ENCODE data around the gene EMC9. TPM values are rescaled to one million over a fixed set of nuclear protein-coding genes. Genes with fewer than 3 reads are reported as not detected.

The EMC9 gene
- total RNA-seq, result 11.4 and 13.6 TPM in 2 replicates

GRCh38 chr14:24141097-24141880, at the start of gene EMC9:
Gene EMC9, minus strand, starts transcription at chr14:24141591. Its CDS starts 287 bp downstream, at chr14:24141304.

GRCh38 chr14:24188251-24189058, 47.1 kb upstream of the EMC9 start, which contains the start of gene IPO4:
Gene IPO4, minus strand, starts transcription at chr14:24188816. Its CDS starts 29 bp downstream, at chr14:24188787.

GRCh38 chr14:24171422-24172260, 30.2 kb upstream of the EMC9 start, which contains the start of gene REC8:
Gene REC8, plus strand, starts transcription at chr14:24172080. Its CDS starts 473 bp downstream, at chr14:24172553.

GRCh38 chr14:24160850-24161804, 19.7 kb upstream of the EMC9 start, which contains the start of gene IRF9:
Gene IRF9, plus strand, starts transcription at chr14:24161265. Its CDS starts 880 bp downstream, at chr14:24162145.

DNA sequence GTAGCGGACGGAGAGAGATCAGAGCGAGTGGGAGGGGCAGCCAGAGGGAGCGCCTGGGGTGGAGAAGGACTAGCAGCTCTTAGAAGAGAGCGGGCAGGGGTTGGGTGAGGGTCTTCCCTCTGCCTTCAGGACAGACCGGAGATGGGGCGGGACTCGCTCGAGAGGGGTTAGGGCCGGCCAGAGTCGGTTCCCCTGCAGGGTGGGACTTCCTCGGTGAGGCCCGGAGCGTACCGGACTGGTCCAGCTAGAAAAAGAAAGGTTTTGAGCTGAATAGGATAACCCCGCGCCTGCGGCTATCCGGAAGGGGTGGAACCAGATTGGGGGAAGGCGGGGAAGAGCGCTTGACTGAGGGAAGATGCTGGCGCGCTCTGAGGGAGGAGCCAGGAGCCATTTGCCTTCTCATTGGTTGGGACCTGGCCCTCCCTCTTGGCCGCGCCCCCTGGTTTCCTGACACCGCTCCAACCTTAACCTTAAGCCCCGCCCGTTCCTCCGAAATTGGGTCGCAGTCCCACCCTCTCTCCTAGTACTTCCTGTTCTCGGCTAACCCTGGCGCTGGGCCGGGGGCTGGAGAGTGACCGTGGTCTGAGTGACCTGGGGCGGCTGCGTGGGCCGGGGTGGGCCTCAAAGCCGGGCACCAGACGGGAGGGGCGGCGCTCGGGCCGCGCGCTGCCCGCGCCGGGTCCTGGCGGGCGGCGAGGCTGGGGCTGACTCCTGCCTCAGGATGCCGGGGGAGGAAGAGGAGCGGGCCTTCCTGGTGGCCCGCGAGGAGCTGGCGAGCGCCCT, 5.8 kb upstream of the EMC9 start, which contains the start of gene RNF31:
Gene RNF31, plus strand, starts transcription at position 521 of the 783 bp plus-strand sequence. Its CDS starts 201 bp downstream, at position 722.

GRCh38 chr14:24146453-24146977, 5.1 kb upstream of the EMC9 start, which contains the start of gene PSME2:
Gene PSME2, minus strand, starts transcription at chr14:24146610. Its CDS starts 29 bp downstream, at chr14:24146581.

GRCh38 chr14:24135834-24136683, 5.3 kb downstream of the EMC9 start, which contains the start of gene PSME1:
Gene PSME1, plus strand, starts transcription at chr14:24136194. Its CDS starts 69 bp downstream, at chr14:24136263.

DNA sequence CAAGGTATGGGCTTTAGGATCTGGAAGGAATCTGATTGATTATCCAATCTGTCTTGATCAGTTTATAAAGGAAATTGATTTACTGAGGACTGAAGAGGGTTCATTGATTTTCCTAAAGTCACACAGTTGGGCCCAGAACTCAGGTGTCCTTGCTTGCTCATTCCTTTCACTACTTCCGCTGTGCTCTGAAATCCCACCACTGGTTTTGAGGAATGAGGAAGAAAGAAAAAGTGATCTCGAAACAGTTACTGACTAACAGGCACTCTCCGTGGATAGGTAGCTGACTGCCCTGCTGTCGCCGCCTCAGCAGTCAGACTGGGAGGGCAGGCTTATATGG, 11.0 kb downstream of the EMC9 start, which contains the start of gene FITM1:
Gene FITM1, plus strand, starts transcription at position 280 of the 337 bp plus-strand sequence. CDS start 905 bp downstream, outside the sequence.

GRCh38 chr14:24114532-24115421, 26.6 kb downstream of the EMC9 start, which contains the start of the genes DCAF11 and NRL:
Gene DCAF11, plus strand, starts transcription at chr14:24114777. Its CDS starts 818 bp downstream, at chr14:24115595.
Gene NRL, minus strand, starts transcription at chr14:24114949. Its CDS starts 32,101 bp downstream, at chr14:24082848.

DNA sequence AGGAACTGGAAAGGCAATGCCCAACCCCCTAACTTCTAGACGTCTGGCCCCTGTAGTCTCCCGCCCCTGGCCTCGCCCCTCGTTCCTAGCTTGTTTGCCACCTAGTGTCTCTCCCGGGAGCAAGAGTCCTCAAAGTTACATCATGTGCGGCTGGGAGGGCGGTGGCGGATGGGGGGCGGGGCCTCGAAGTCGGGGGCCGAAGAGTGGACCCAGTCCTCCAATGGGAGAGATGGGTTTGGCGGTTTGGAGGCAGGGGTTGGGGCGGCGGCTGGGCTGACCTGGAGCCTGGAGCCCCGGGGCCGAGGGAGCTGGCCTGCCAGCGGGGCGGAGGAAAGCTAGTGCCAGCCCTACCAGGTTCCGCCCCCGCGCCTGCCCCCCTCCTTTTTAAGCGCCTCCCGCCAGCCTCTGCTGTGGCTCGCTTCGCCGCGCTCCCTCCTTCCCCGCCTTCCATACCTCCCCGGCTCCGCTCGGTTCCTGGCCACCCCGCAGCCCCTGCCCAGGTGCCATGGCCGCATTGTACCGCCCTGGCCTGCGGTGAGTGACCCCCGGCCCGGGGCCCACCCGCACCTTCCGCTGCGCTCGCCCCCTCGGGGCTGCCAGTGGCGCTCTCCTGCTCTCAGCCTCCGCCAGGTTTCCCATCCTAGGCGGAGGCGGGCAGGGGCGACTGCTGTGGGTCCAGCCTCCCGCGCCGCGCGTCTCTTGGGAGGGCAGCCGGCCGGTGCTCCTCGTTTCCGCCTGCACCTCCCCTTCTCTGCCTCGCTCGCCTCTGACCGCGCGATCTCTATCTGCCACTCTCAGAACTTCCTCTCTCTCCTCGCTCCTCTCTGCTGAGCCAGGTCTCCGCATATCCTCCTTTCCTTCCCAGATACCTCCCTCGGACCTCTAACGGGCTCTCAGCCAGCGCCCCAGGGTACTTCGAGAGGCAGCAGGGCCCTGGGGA, 47.2 kb downstream of the EMC9 start, which contains the start of gene PCK2:
Gene PCK2, plus strand, starts transcription at position 411 of the 940 bp plus-strand sequence. Its CDS starts 95 bp downstream, at position 506.

Small RNA genes lying within 50 kb of the gene (small RNA-seq; reads per million reads assigned to genes)
- gene AL136295.4 (not detected), gene IPO4 (0.23 reads per million), gene IRF9 (not detected), gene RNA5SP383 (0.17 reads per million)

Other genes starting within 250 kb of the EMC9 start
- 41.6 and 45.1 TPM in 2 replicates for gene DHRS4, start 187.8 kb downstream of the EMC9 start, total RNA-seq
- gene DHRS4L2, start 152.7 kb downstream of the EMC9 start, total RNA-seq, result 9.4 and 12.6 TPM in 2 replicates
- under 0.01 TPM in 2 replicates for gene CARMIL3, start 89.6 kb downstream of the EMC9 start, total RNA-seq
- not detected in 2 replicates for gene CPNE6, start 70.0 kb downstream of the EMC9 start, total RNA-seq
- 20.4 and 23.9 TPM in 2 replicates for gene PCK2, start 47.3 kb downstream of the EMC9 start, total RNA-seq
- 88.3 and 88.7 TPM in 2 replicates for gene DCAF11, start 26.8 kb downstream of the EMC9 start, total RNA-seq
- 1.6 and 2.0 TPM in 2 replicates for gene NRL, start 26.6 kb downstream of the EMC9 start, total RNA-seq
- 0.39 and 1.7 TPM in 2 replicates for gene FITM1, start 10.9 kb downstream of the EMC9 start, total RNA-seq
- 22.4 and 72.6 TPM in 2 replicates for gene PSME1, start 5.4 kb downstream of the EMC9 start, total RNA-seq
- 32.6 and 48.4 TPM in 2 replicates for gene PSME2, start 5.0 kb upstream of the EMC9 start, total RNA-seq
- 75.4 and 87.3 TPM in 2 replicates for gene RNF31, start 5.9 kb upstream of the EMC9 start, total RNA-seq
- 42.4 and 46.6 TPM in 2 replicates for gene IRF9, start 19.7 kb upstream of the EMC9 start, total RNA-seq
- 14.2 and 15.7 TPM in 2 replicates for gene REC8, start 30.5 kb upstream of the EMC9 start, total RNA-seq
- gene IPO4, start 47.2 kb upstream of the EMC9 start, total RNA-seq, result 20.4 and 36.2 TPM in 2 replicates
- 73.8 and 74.5 TPM in 2 replicates for gene TM9SF1, start 53.9 kb upstream of the EMC9 start, total RNA-seq
- gene TSSK4, start 64.1 kb upstream of the EMC9 start, total RNA-seq, result 0.54 TPM in 1 of 2 replicates, not detected in the other
- 20.5 and 22.0 TPM in 2 replicates for gene CHMP4A, start 71.9 kb upstream of the EMC9 start, total RNA-seq
- 15.3 and 15.6 TPM in 2 replicates for gene MDP1, start 74.5 kb upstream of the EMC9 start, total RNA-seq
- gene NEDD8, start 90.8 kb upstream of the EMC9 start, total RNA-seq, result 99.8 and 112 TPM in 2 replicates
- gene GMPR2, start 91.3 kb upstream of the EMC9 start, total RNA-seq, result 79.6 and 117 TPM in 2 replicates
- 57.4 and 70.3 TPM in 2 replicates for gene TINF2, start 101.0 kb upstream of the EMC9 start, total RNA-seq
- 33.4 and 35.4 TPM in 2 replicates for gene TGM1, start 121.6 kb upstream of the EMC9 start, total RNA-seq
- gene RABGGTA, start 130.0 kb upstream of the EMC9 start, total RNA-seq, result 51.1 and 51.4 TPM in 2 replicates
- 27.1 and 27.9 TPM in 2 replicates for gene DHRS1, start 158.2 kb upstream of the EMC9 start, total RNA-seq
- 20.4 and 30.3 TPM in 2 replicates for gene NOP9, start 158.3 kb upstream of the EMC9 start, total RNA-seq
- 9.0 and 11.0 TPM in 2 replicates for gene CIDEB, start 166.4 kb upstream of the EMC9 start, total RNA-seq
- gene LTB4R2, start 168.5 kb upstream of the EMC9 start, total RNA-seq, result 6.3 and 6.8 TPM in 2 replicates
- gene LTB4R, start 169.9 kb upstream of the EMC9 start, total RNA-seq, result 2.4 and 3.1 TPM in 2 replicates
- 2.0 and 2.7 TPM in 2 replicates for gene ADCY4, start 193.5 kb upstream of the EMC9 start, total RNA-seq
- gene RIPK3, start 198.4 kb upstream of the EMC9 start, total RNA-seq, result 7.5 and 13.0 TPM in 2 replicates
- gene NFATC4, start 226.6 kb upstream of the EMC9 start, total RNA-seq, result 41.8 and 59.3 TPM in 2 replicates

Measured in placental epithelial cell (primary cell).